Sigmoid colon (tissue), 4 donors: ENCODE data around the gene OPN3.

ENCODE experiments used
- CTCF ChIP-seq, 4 experiments: fragments of 450-650 bp in 3 of 4; fragments of 200-600 bp in 1 of 4; IDR thresholded peaks; one replicate each; pipeline ENCODE4 v1.5.1; 2016 to 2019; ENCODE audit warnings: antibody characterized with exemption in 4 of 4, mild to moderate bottlenecking in 3 of 4, moderate library complexity in 2 of 4
- EP300 ChIP-seq, 4 donors: sonication (generic); formaldehyde crosslinking; IDR thresholded peaks; one replicate each; pipeline ENCODE4 v1.6.1; 2017; ENCODE audit warnings: antibody characterized with exemption in 4 of 4
- POLR2A ChIP-seq, 2 donors: fragments of 450-650 bp; IDR thresholded peaks; one replicate each; pipeline ENCODE4 v1.6.1; 2016; ENCODE audit warnings: antibody characterized with exemption in 2 of 2, mild to moderate bottlenecking in 2 of 2, moderate library complexity in 2 of 2
- POLR2AphosphoS5 ChIP-seq, 4 donors: sonication (generic); formaldehyde crosslinking; IDR thresholded peaks; one replicate each; pipeline ENCODE4 v1.6.1; 2017; ENCODE audit warnings: antibody characterized with exemption in 4 of 4

- TF ChIP-seq POLR2A (IDR thresholded peaks at IDR 0.05) (no peak), CTCF (IDR thresholded peaks at IDR 0.05) (no peak), EP300 (IDR thresholded peaks at IDR 0.05) (no peak), POLR2AphosphoS5 (IDR thresholded peaks at IDR 0.05) (no peak)
These were observed 49.5 kb downstream of the OPN3 start for GRCh38 chr1:241590719-241591118.
